ENCODE measurements around the gene VPS50. TPM values are rescaled to one million over a fixed set of nuclear protein-coding genes. Genes with fewer than 3 reads are reported as not detected.

VPS50 gene
- total RNA-seq, 2 experiments from 2014 or later, result 12.8 to 14.7 TPM

- ATAC-seq, result no peak
- intact Hi-C loops (cut with DNase I, micrococcal nuclease), result loop anchor here in 1 of 2 experiments (10.0 kb wide), 1 partner anchor 129 kb away; no protein-coding TSS in a partner anchor
- no peaks in the 10 kb centered on the region for H3K36me3 Mint-ChIP-seq (ENCODE audit: low read depth)
- no peak overlapping the region for H3K4me3 Mint-ChIP-seq
- no peak overlapping the region for H3K27ac Mint-ChIP-seq
- no peak for DNase-seq
- no peaks in the 10 kb centered on the region for H3K4me1 Mint-ChIP-seq
- CTCF ChIA-PET, result no interaction called here
- H3K27me3 Mint-ChIP-seq, result peaks cover 15% of the 10 kb centered on the region
- POLR2A ChIA-PET, result no interaction called here
- H3K9me3 Mint-ChIP-seq (ENCODE audit: low read depth), result peaks cover 5% of the 10 kb centered on the region
Measured at GRCh38 chr7:93373537-93373936, 141.4 kb downstream of the VPS50 start.

GRCh38 chr7:93374345-93374940 is 142.3 kb downstream of the VPS50 start:
- Mint-ChIP-seq H3K27me3 (peaks cover 12% of the 10 kb centered on the region), H3K36me3 (ENCODE audit: low read depth) (no peaks in the 10 kb centered on the region), H3K4me3 (no peak overlapping the region), H3K9me3 (ENCODE audit: low read depth) (no peaks in the 10 kb centered on the region), H3K4me1 (no peaks in the 10 kb centered on the region), H3K27ac (no peak overlapping the region)
- no peak for DNase-seq
- intact Hi-C loops (cut with DNase I, micrococcal nuclease), result loop anchor here (2.0 to 10.0 kb wide), 2 partner anchors 128 to 130 kb away; no protein-coding TSS in a partner anchor
- ChIA-PET POLR2A (interaction anchor here (0.7 kb wide), 1 partner anchor 1108 kb away, joined by 3 read pairs; no protein-coding TSS in a partner anchor), CTCF (interaction anchor here (0.7 to 1.5 kb wide), 11 partner anchors 8 to 223 kb away, joined by 3 to 6 read pairs (median 4); no protein-coding TSS in a partner anchor)
- ATAC-seq, result no peak

- ATAC-seq, result no peak
- Mint-ChIP-seq H3K36me3 (ENCODE audit: low read depth) (no peaks in the 10 kb centered on the region), H3K4me3 (no peak overlapping the region), H3K27ac (no peak overlapping the region), H3K4me1 (no peaks in the 10 kb centered on the region), H3K9me3 (ENCODE audit: low read depth) (no peaks in the 10 kb centered on the region), H3K27me3 (peaks cover 14% of the 10 kb centered on the region)
- intact Hi-C loops (cut with DNase I, micrococcal nuclease), result loop anchor here (2.0 to 10.0 kb wide), 2 partner anchors 129 to 131 kb away; no protein-coding TSS in a partner anchor
- ChIA-PET CTCF (interaction anchor here (1.4 kb wide), 1 partner anchor 14 kb away, joined by 5 read pairs; no protein-coding TSS in a partner anchor), POLR2A (no interaction called here)
- no peak for DNase-seq
Measured at GRCh38 chr7:93375603-93376002, 143.4 kb downstream of the VPS50 start.

GRCh38 chr7:93378131-93378760 is 146.1 kb downstream of the VPS50 start:
- POLR2A ChIA-PET, result no interaction called here
- Mint-ChIP-seq H3K27ac (no peak overlapping the region), H3K27me3 (peaks cover 13% of the 10 kb centered on the region), H3K4me3 (no peak overlapping the region), H3K4me1 (no peaks in the 10 kb centered on the region), H3K9me3 (ENCODE audit: low read depth) (no peaks in the 10 kb centered on the region), H3K36me3 (ENCODE audit: low read depth) (no peaks in the 10 kb centered on the region)
- DNase-seq, result no peak
- CTCF ChIA-PET, result no interaction called here
- ATAC-seq, result no peak
- intact Hi-C loops (cut with DNase I, micrococcal nuclease), result loop anchor here in 1 of 2 experiments (10.0 kb wide), 1 partner anchor 133 kb away; no protein-coding TSS in a partner anchor

GRCh38 chr7:93382362-93382761 is 150.2 kb downstream of the VPS50 start:
- POLR2A ChIA-PET, result no interaction called here
- no peaks in the 10 kb centered on the region for H3K36me3 Mint-ChIP-seq (ENCODE audit: low read depth)

GRCh38 chr7:93390660-93391059 is 158.5 kb downstream of the VPS50 start:
- CTCF ChIA-PET, result no interaction called here
- no peaks in the 10 kb centered on the region for H3K4me1 Mint-ChIP-seq

More at GRCh38 chr7:93382362-93382761, 150.2 kb downstream of the VPS50 start:
- H3K27me3 Mint-ChIP-seq, result peaks cover 18% of the 10 kb centered on the region
- intact Hi-C loops (cut with DNase I, micrococcal nuclease), result no loop called here
- H3K27ac Mint-ChIP-seq, result no peak overlapping the region
- no peaks in the 10 kb centered on the region for H3K4me1 Mint-ChIP-seq
- no peaks in the 10 kb centered on the region for H3K9me3 Mint-ChIP-seq (ENCODE audit: low read depth)
- no peak overlapping the region for H3K4me3 Mint-ChIP-seq
- CTCF ChIA-PET, result interaction anchor here (0.9 kb wide), 1 partner anchor 8 kb away, joined by 4 read pairs; no protein-coding TSS in a partner anchor
- DNase-seq (no peak), ATAC-seq (no peak)

GRCh38 chr7:93392984-93393383 is 160.8 kb downstream of the VPS50 start:
- no peak overlapping the region for H3K4me3 Mint-ChIP-seq
- peaks cover 5% of the 10 kb centered on the region for H3K27me3 Mint-ChIP-seq
- no peaks in the 10 kb centered on the region for H3K9me3 Mint-ChIP-seq (ENCODE audit: low read depth)
- POLR2A ChIA-PET, result no interaction called here
- DNase-seq (no peak), ATAC-seq (no peak)
- H3K4me1 Mint-ChIP-seq, result no peaks in the 10 kb centered on the region
- CTCF ChIA-PET, result no interaction called here
- no peaks in the 10 kb centered on the region for H3K36me3 Mint-ChIP-seq (ENCODE audit: low read depth)
- no peak overlapping the region for H3K27ac Mint-ChIP-seq
- intact Hi-C loops (cut with DNase I, micrococcal nuclease), result no loop called here

More at GRCh38 chr7:93390660-93391059, 158.5 kb downstream of the VPS50 start:
- intact Hi-C loops (cut with DNase I, micrococcal nuclease), result no loop called here
- no peak for ATAC-seq
- no peak overlapping the region for H3K27ac Mint-ChIP-seq
- DNase-seq, result no peak
- no peaks in the 10 kb centered on the region for H3K9me3 Mint-ChIP-seq (ENCODE audit: low read depth)
- H3K4me3 Mint-ChIP-seq, result no peak overlapping the region
- H3K27me3 Mint-ChIP-seq, result peaks cover 13% of the 10 kb centered on the region
- POLR2A ChIA-PET, result no interaction called here
- H3K36me3 Mint-ChIP-seq (ENCODE audit: low read depth), result no peaks in the 10 kb centered on the region

GRCh38 chr7:93399642-93400041 is 167.5 kb downstream of the VPS50 start:
- ChIA-PET CTCF (no interaction called here), POLR2A (no interaction called here)
- no peak for DNase-seq
- Mint-ChIP-seq H3K4me1 (no peaks in the 10 kb centered on the region), H3K9me3 (ENCODE audit: low read depth) (no peaks in the 10 kb centered on the region), H3K27ac (no peak overlapping the region), H3K4me3 (no peak overlapping the region), H3K36me3 (ENCODE audit: low read depth) (no peaks in the 10 kb centered on the region), H3K27me3 (peaks cover 2% of the 10 kb centered on the region)
- no peak for ATAC-seq
- intact Hi-C loops (cut with DNase I, micrococcal nuclease), result no loop called here

- ChIA-PET POLR2A (no interaction called here), CTCF (no interaction called here)
- intact Hi-C loops (cut with DNase I, micrococcal nuclease), result no loop called here
- Mint-ChIP-seq H3K27me3 (peaks cover 2% of the 10 kb centered on the region), H3K9me3 (ENCODE audit: low read depth) (peaks cover 8% of the 10 kb centered on the region), H3K36me3 (ENCODE audit: low read depth) (no peaks in the 10 kb centered on the region), H3K27ac (no peak overlapping the region), H3K4me1 (no peaks in the 10 kb centered on the region), H3K4me3 (no peak overlapping the region)
- DNase-seq, result no peak
- ATAC-seq, result no peak
Measured at GRCh38 chr7:93402944-93403343, 170.8 kb downstream of the VPS50 start.

- ChIA-PET CTCF (no interaction called here), POLR2A (no interaction called here)
- no peak overlapping the region for H3K4me3 Mint-ChIP-seq
- ATAC-seq (no peak), DNase-seq (no peak)
- intact Hi-C loops (cut with DNase I, micrococcal nuclease), result no loop called here
- no peaks in the 10 kb centered on the region for H3K4me1 Mint-ChIP-seq
- peaks cover 7% of the 10 kb centered on the region for H3K27me3 Mint-ChIP-seq
- no peaks in the 10 kb centered on the region for H3K36me3 Mint-ChIP-seq (ENCODE audit: low read depth)
- no peak overlapping the region for H3K27ac Mint-ChIP-seq
- peaks cover 8% of the 10 kb centered on the region for H3K9me3 Mint-ChIP-seq (ENCODE audit: low read depth)
Measured at GRCh38 chr7:93407239-93407638, 175.1 kb downstream of the VPS50 start.

GRCh38 chr7:93409324-93409723 is 177.2 kb downstream of the VPS50 start:
- Mint-ChIP-seq H3K27me3 (peaks cover 6% of the 10 kb centered on the region), H3K36me3 (ENCODE audit: low read depth) (no peaks in the 10 kb centered on the region), H3K27ac (no peak overlapping the region), H3K9me3 (ENCODE audit: low read depth) (peaks cover 8% of the 10 kb centered on the region), H3K4me1 (no peaks in the 10 kb centered on the region), H3K4me3 (no peak overlapping the region)
- ATAC-seq (no peak), DNase-seq (no peak)
- POLR2A ChIA-PET, result no interaction called here
- CTCF ChIA-PET, result no interaction called here
- intact Hi-C loops (cut with DNase I, micrococcal nuclease), result no loop called here
